Muscle layer of colon (tissue), 2 donors: ENCODE data around the gene SGF29.
"Not testable (repeated sequence)": the region's sequence is repeated elsewhere in the genome, so short reads cannot be mapped to it uniquely, and the experiment has no call there.

Experiments used
- H3K27ac ChIP-seq: one replicate; pipeline ENCODE4 v1.7.0; 2013; ENCODE audit warnings: low read depth, mild to moderate bottlenecking, low read length, moderate library complexity
- H3K27me3 ChIP-seq, 2 donors: one replicate each; pipeline ENCODE4 v1.7.0; 2013; ENCODE audit warnings: low read length in 2 of 2, mild to moderate bottlenecking in 2 of 2; ENCODE audit not compliant: insufficient read depth in 2 of 2, control insufficient read depth in 1 of 2
- H3K36me3 ChIP-seq: one replicate; pipeline ENCODE4 v1.7.0; 2013; ENCODE audit warnings: mild to moderate bottlenecking, low read length; ENCODE audit not compliant: insufficient read depth
- H3K4me1 ChIP-seq: one replicate; pipeline ENCODE4 v1.7.0; 2013; ENCODE audit warnings: mild to moderate bottlenecking, low read length; ENCODE audit not compliant: insufficient read depth
- H3K4me3 ChIP-seq, 2 donors: one replicate each; pipeline ENCODE4 v1.7.0; 2013; ENCODE audit warnings: low read length in 2 of 2, low read depth in 1 of 2, mild to moderate bottlenecking in 1 of 2, moderate library complexity in 1 of 2
- H3K9ac ChIP-seq: one replicate; pipeline ENCODE4 v1.7.0; 2013; ENCODE audit warnings: low read length
- H3K9me3 ChIP-seq: one replicate; pipeline ENCODE4 v1.7.0; 2013; ENCODE audit warnings: mild to moderate bottlenecking, low read length
- donor health status: abdominal sarcoma.
- donor health status: Adenocarcinoma of cecum.

The SGF29 gene

GRCh38 chr16:28537964-28538732 lies 15.6 kb upstream of the SGF29 start:
- Histone ChIP-seq H3K4me3 (peak overlapping the region; percentile 67 to 70), H3K4me1 (peaks cover 32% of the 10 kb centered on the region), H3K36me3 (peaks cover 21% of the 10 kb centered on the region), H3K27ac (peak overlapping the region; percentile 59), H3K9ac (peak overlapping the region; percentile 77), H3K27me3 (no peaks in the 10 kb centered on the region), H3K9me3 (no peaks in the 10 kb centered on the region)

GRCh38 chr16:28538733-28539596 lies 14.8 kb upstream of the SGF29 start, which contains the start of gene NUPR1:
Gene NUPR1, minus strand, starts transcription at chr16:28538974. Its CDS starts 67 bp downstream, at chr16:28538907.
- H3K36me3 ChIP-seq: peaks cover 21% of the 10 kb centered on the region
- H3K27ac ChIP-seq: peak within 1 kb of the TSS; percentile 81
- H3K9ac ChIP-seq: peak within 1 kb of the TSS; percentile 77
- H3K4me1 ChIP-seq: peaks cover 30% of the 10 kb centered on the region
- H3K27me3 ChIP-seq: no peaks in the 10 kb centered on the region
- no peaks in the 10 kb centered on the region for H3K9me3 ChIP-seq
- peak within 1 kb of the TSS; percentile 67 to 70 for H3K4me3 ChIP-seq

- Histone ChIP-seq H3K9me3 (no peaks in the 10 kb centered on the region), H3K27ac (no peak overlapping the region), H3K9ac (no peak overlapping the region), H3K4me3 (no peak overlapping the region), H3K27me3 (no peaks in the 10 kb centered on the region), H3K4me1 (peaks cover 20% of the 10 kb centered on the region), H3K36me3 (peaks cover 8% of the 10 kb centered on the region)
Observed at GRCh38 chr16:28540346-28540745, 13.4 kb upstream of the SGF29 start.

- no peak overlapping the region for H3K4me3 ChIP-seq
- no peaks in the 10 kb centered on the region for H3K27me3 ChIP-seq
- H3K4me1 ChIP-seq: peaks cover 8% of the 10 kb centered on the region
- H3K9ac ChIP-seq: no peak overlapping the region
- H3K9me3 ChIP-seq: no peaks in the 10 kb centered on the region
- peaks cover under 1% of the 10 kb centered on the region for H3K36me3 ChIP-seq
- no peak overlapping the region for H3K27ac ChIP-seq
Observed at GRCh38 chr16:28542646-28543045, 11.1 kb upstream of the SGF29 start.

GRCh38 chr16:28543072-28543471 lies 10.6 kb upstream of the SGF29 start:
- no peaks in the 10 kb centered on the region for H3K27me3 ChIP-seq
- peaks cover 8% of the 10 kb centered on the region for H3K4me1 ChIP-seq
- H3K27ac ChIP-seq: no peak overlapping the region
- no peaks in the 10 kb centered on the region for H3K36me3 ChIP-seq
- H3K9me3 ChIP-seq: no peaks in the 10 kb centered on the region
- H3K9ac ChIP-seq: no peak overlapping the region
- H3K4me3 ChIP-seq: no peak overlapping the region

- H3K27me3 ChIP-seq: no peaks in the 10 kb centered on the region
Observed at GRCh38 chr16:28544998-28545397, 8.7 kb upstream of the SGF29 start.

GRCh38 chr16:28545964-28546363 lies 7.8 kb upstream of the SGF29 start:
- H3K36me3 ChIP-seq, H3K9me3 ChIP-seq, H3K4me3 ChIP-seq, H3K9ac ChIP-seq, H3K27ac ChIP-seq, H3K4me1 ChIP-seq, H3K27me3 ChIP-seq: not testable (repeated sequence)

More at GRCh38 chr16:28544998-28545397, 8.7 kb upstream of the SGF29 start:
- H3K4me1 ChIP-seq: no peaks in the 10 kb centered on the region
- H3K27ac ChIP-seq: no peak overlapping the region
- H3K9ac ChIP-seq: no peak overlapping the region
- no peak overlapping the region for H3K4me3 ChIP-seq
- no peaks in the 10 kb centered on the region for H3K9me3 ChIP-seq
- no peaks in the 10 kb centered on the region for H3K36me3 ChIP-seq

GRCh38 chr16:28546626-28547025 lies 7.1 kb upstream of the SGF29 start:
- no peak overlapping the region for H3K9ac ChIP-seq
- no peaks in the 10 kb centered on the region for H3K4me1 ChIP-seq
- H3K27ac ChIP-seq: no peak overlapping the region
- H3K27me3 ChIP-seq: no peaks in the 10 kb centered on the region
- no peaks in the 10 kb centered on the region for H3K36me3 ChIP-seq
- H3K9me3 ChIP-seq: no peaks in the 10 kb centered on the region
- no peak overlapping the region for H3K4me3 ChIP-seq

GRCh38 chr16:28548306-28548802 lies 5.4 kb upstream of the SGF29 start:
- Histone ChIP-seq H3K4me3 (no peak overlapping the region), H3K27ac (no peak overlapping the region), H3K36me3 (no peaks in the 10 kb centered on the region), H3K4me1 (no peaks in the 10 kb centered on the region), H3K9me3 (no peaks in the 10 kb centered on the region), H3K9ac (no peak overlapping the region), H3K27me3 (no peaks in the 10 kb centered on the region)

GRCh38 chr16:28549301-28549899 lies 4.3 kb upstream of the SGF29 start:
- no peak overlapping the region for H3K9ac ChIP-seq
- no peaks in the 10 kb centered on the region for H3K27me3 ChIP-seq
- H3K4me1 ChIP-seq: no peaks in the 10 kb centered on the region
- H3K9me3 ChIP-seq: no peaks in the 10 kb centered on the region
- H3K4me3 ChIP-seq: no peak overlapping the region
- H3K27ac ChIP-seq: no peak overlapping the region
- H3K36me3 ChIP-seq: no peaks in the 10 kb centered on the region
